ENCODE data around the gene ASXL1.

GRCh38 chr20:32461836-32462600, 103.9 kb downstream of the ASXL1 start:
- TF ChIP-seq CTCF (IDR thresholded peaks at IDR 0.05) (no peak), POLR2A (IDR thresholded peaks at IDR 0.05) (no peak), POLR2AphosphoS5 (IDR thresholded peaks at IDR 0.05) (no peak)
